H1 (cell line): Measurements from ENCODE around the gene MBNL3. TPM values are rescaled to one million over a fixed set of nuclear protein-coding genes. Genes with fewer than 3 reads are reported as not detected.

ENCODE experiments used
- CTCF ChIA-PET: fragments of 300-600 bp; sonication (Branson Sonifier 250); formaldehyde crosslinking; loops from one replicate; lab custom pipeline; 2021; ENCODE audit not compliant: partially characterized antibody; lab: Charles Lee
- POLR2A ChIA-PET: fragments of 300-600 bp; sonication (Branson Sonifier 250); formaldehyde crosslinking; loops from one replicate; lab custom pipeline; 2021; ENCODE audit warnings: inconsistent platforms; ENCODE audit not compliant: partially characterized antibody; lab: Charles Lee
- DNase-seq, 2 experiments: peaks; one replicate each; pipeline versions ENCODE4 v3.0.0 to v3.0.0-alpha.2; 2010 to 2022; ENCODE audit warnings: low spot score in 2 of 2, low read depth in 1 of 2, mixed read lengths in 1 of 2
- FAIRE-seq: peaks from 2 replicates; lab custom pipeline; 2011; peaks lifted over from hg19 to GRCh38; lab: Jason Lieb, UNC
- H2AFZ ChIP-seq: 2 replicates; pipeline ENCODE4 v1.8.1; 2012; ENCODE audit warnings: low read length, inconsistent platforms
- H2AK5ac ChIP-seq: 2 replicates; pipeline ENCODE4 v1.6.1; 2013; ENCODE audit warnings: low read depth, low read length
- H2BK120ac ChIP-seq: replicated peaks from 2 replicates; pipeline ENCODE3; 2013; ENCODE audit warnings: low read depth, low read length, inconsistent platforms
- H2BK12ac ChIP-seq: 2 replicates; pipeline ENCODE4 v1.6.1; 2013; ENCODE audit warnings: low read depth, low read length
- H2BK15ac ChIP-seq: 2 replicates; pipeline ENCODE4 v1.6.1; 2013; ENCODE audit warnings: low read length
- H2BK20ac ChIP-seq: 2 replicates; pipeline ENCODE4 v1.6.1; 2013; ENCODE audit warnings: low read length
- H2BK5ac ChIP-seq: 2 replicates; pipeline ENCODE4 v1.6.1; 2013; ENCODE audit warnings: low read depth, low read length
- H3K14ac ChIP-seq: 2 replicates; pipeline ENCODE4 v1.6.1; 2013; ENCODE audit warnings: inconsistent platforms; ENCODE audit not compliant: insufficient read length
- H3K18ac ChIP-seq: 2 replicates; pipeline ENCODE4 v1.6.1; 2013; ENCODE audit warnings: low read length; ENCODE audit errors: extremely low read depth
- H3K23ac ChIP-seq: 2 replicates; pipeline ENCODE4 v1.6.1; 2013; ENCODE audit warnings: inconsistent platforms; ENCODE audit not compliant: insufficient read length
- H3K23me2 ChIP-seq: 2 replicates; pipeline ENCODE4 v1.6.1; 2013; ENCODE audit warnings: low read depth, low read length
- H3K27ac ChIP-seq: 2 replicates; pipeline ENCODE4 v1.6.1; 2011; ENCODE audit warnings: low read depth, low read length, inconsistent platforms
- H3K27me3 ChIP-seq, 4 experiments: replicated peaks in 1 of 4; 1 replicate in 1 of 4; 2 replicates in 3 of 4; pipeline versions ENCODE4 v1.6.1 to v1.8.1; 2011 to 2013; ENCODE audit warnings: low read length in 3 of 4, mild to moderate bottlenecking in 3 of 4, inconsistent platforms in 2 of 4, mixed read lengths in 2 of 4, moderate library complexity in 1 of 4; ENCODE audit not compliant: control insufficient read depth in 3 of 4, insufficient read depth in 3 of 4; ENCODE audit errors: extremely low read depth in 1 of 4
- H3K36me3 ChIP-seq, 4 experiments: 2 replicates each; pipeline versions ENCODE4 v1.6.1 to v1.8.1; 2011 to 2013; ENCODE audit warnings: mild to moderate bottlenecking in 4 of 4, low read length in 3 of 4, moderate library complexity in 2 of 4, control low read depth in 1 of 4, inconsistent platforms in 1 of 4; ENCODE audit not compliant: insufficient read depth in 4 of 4, control insufficient read depth in 2 of 4
- H3K4ac ChIP-seq: replicated peaks from 2 replicates; pipeline ENCODE3; 2013; ENCODE audit warnings: low read length, low read depth, mixed read lengths, inconsistent platforms; ENCODE audit not compliant: insufficient read length
- H3K4me1 ChIP-seq, 4 experiments: replicated peaks in 1 of 4; 1 replicate in 1 of 4; 2 replicates in 3 of 4; pipeline versions ENCODE4 v1.6.1 to v1.8.1; 2011 to 2013; ENCODE audit warnings: low read length in 3 of 4, inconsistent platforms in 2 of 4, mixed read lengths in 1 of 4; ENCODE audit not compliant: insufficient read depth in 4 of 4, control insufficient read depth in 3 of 4
- H3K4me2 ChIP-seq, 2 experiments: 2 replicates each; pipeline versions ENCODE4 v1.6.1 to v1.8.1; 2011 to 2013; ENCODE audit warnings: low read depth in 2 of 2, low read length in 2 of 2, control low read depth in 1 of 2, inconsistent platforms in 1 of 2, mild to moderate bottlenecking in 1 of 2; ENCODE audit not compliant: insufficient read depth in 1 of 2
- H3K4me3 ChIP-seq, 4 experiments: fragments of 200-600, 300-600 bp in 1 of 4; sonication (generic), shearing (Covaris generic), sonication (Bioruptor Twin) in 1 of 4; 2 replicates each; pipeline versions ENCODE4 v1.5.1 to v1.8.1; 2011 to 2016; ENCODE audit warnings: low read length in 4 of 4, low read depth in 3 of 4, control low read depth in 2 of 4, inconsistent platforms in 2 of 4, mild to moderate bottlenecking in 2 of 4, mixed read lengths in 1 of 4, moderate library complexity in 1 of 4; ENCODE audit not compliant: insufficient read depth in 2 of 4; ENCODE audit errors: extremely low read depth in 1 of 4
- H3K56ac ChIP-seq: replicated peaks from 2 replicates; pipeline ENCODE3; 2013; ENCODE audit warnings: low read depth, mild to moderate bottlenecking, mixed read lengths, low read length, inconsistent platforms; ENCODE audit not compliant: insufficient read length
- H3K79me1 ChIP-seq: 2 replicates; pipeline ENCODE4 v1.6.1; 2013; ENCODE audit warnings: low read depth, low read length, control low read depth
- H3K79me2 ChIP-seq, 2 experiments: 2 replicates each; pipeline versions ENCODE4 v1.6.1 to v1.8.1; 2012 to 2013; ENCODE audit warnings: low read length in 2 of 2, mild to moderate bottlenecking in 2 of 2, inconsistent platforms in 1 of 2; ENCODE audit not compliant: insufficient read depth in 2 of 2, control insufficient read depth in 1 of 2
- H3K9ac ChIP-seq, 4 experiments: replicated peaks in 1 of 4; 1 replicate in 1 of 4; 2 replicates in 3 of 4; pipeline versions ENCODE4 v1.6.1 to v1.8.1; 2011 to 2013; ENCODE audit warnings: low read depth in 3 of 4, low read length in 3 of 4, control low read depth in 2 of 4, mild to moderate bottlenecking in 2 of 4, moderate library complexity in 2 of 4, inconsistent platforms in 1 of 4; ENCODE audit errors: extremely low read depth in 1 of 4
- H3K9me3 ChIP-seq, 2 experiments: 2 replicates each; pipeline versions ENCODE4 v1.6.1 to v1.8.1; 2012 to 2013; ENCODE audit warnings: mild to moderate bottlenecking in 2 of 2, moderate library complexity in 2 of 2, control low read depth in 1 of 2, inconsistent platforms in 1 of 2, low read depth in 1 of 2, low read length in 1 of 2, mixed read lengths in 1 of 2; ENCODE audit not compliant: insufficient read depth in 2 of 2
- H4K20me1 ChIP-seq, 2 experiments: replicated peaks in 1 of 2; 2 replicates each; pipeline versions ENCODE3 to v1.8.1; 2011 to 2013; ENCODE audit warnings: inconsistent platforms in 2 of 2, low read length in 2 of 2, mild to moderate bottlenecking in 1 of 2; ENCODE audit not compliant: insufficient read depth in 2 of 2, control insufficient read depth in 1 of 2
- H4K5ac ChIP-seq: 2 replicates; pipeline ENCODE4 v1.6.1; 2013; ENCODE audit warnings: low read length, low read depth, mixed read lengths, inconsistent platforms; ENCODE audit not compliant: insufficient read length
- H4K8ac ChIP-seq: 2 replicates; pipeline ENCODE4 v1.8.0; 2013; ENCODE audit warnings: mild to moderate bottlenecking, moderate library complexity, low read length, inconsistent platforms; ENCODE audit not compliant: insufficient read depth; ENCODE audit errors: extremely low read depth
- H4K91ac ChIP-seq: replicated peaks from 2 replicates; pipeline ENCODE3; 2013; ENCODE audit warnings: low read length, mixed read lengths, inconsistent platforms; ENCODE audit not compliant: insufficient read length
- BACH1 ChIP-seq: IDR thresholded peaks from 2 replicates; pipeline ENCODE4 v1.6.1; 2012; ENCODE audit warnings: low read length, improper control_type of control experiment
- CBX5 ChIP-seq: fragments of 300-800, 300-1000 bp; sonication (generic); IDR thresholded peaks from 2 replicates; pipeline ENCODE4 v1.7.1; 2016; ENCODE audit warnings: antibody characterized with exemption, low read length, low read depth
- CHD1 ChIP-seq: IDR thresholded peaks from 2 replicates; pipeline ENCODE4 v1.6.1; 2012; ENCODE audit warnings: low read depth, low read length, improper control_type of control experiment
- CREB1 ChIP-seq: IDR thresholded peaks from 2 replicates; pipeline ENCODE4 v1.6.1; 2012; ENCODE audit warnings: inconsistent platforms
- EZH2 ChIP-seq: fragments of 200-600 bp; sonication (generic); IDR thresholded peaks from 2 replicates; pipeline ENCODE4 v1.7.1; 2012; ENCODE audit warnings: low read depth, mild to moderate bottlenecking, moderate library complexity, low read length, inconsistent platforms; ENCODE audit not compliant: severe bottlenecking
- FOSL1 ChIP-seq: IDR thresholded peaks from 2 replicates; pipeline ENCODE4 v1.6.1; 2011; ENCODE audit warnings: mild to moderate bottlenecking, low read depth, low read length, moderate library complexity; ENCODE audit not compliant: insufficient read depth
- HDAC6 ChIP-seq: IDR thresholded peaks from one replicate; pipeline ENCODE4 v1.7.1; 2012; ENCODE audit warnings: low read depth, mild to moderate bottlenecking, inconsistent platforms, low read length, moderate library complexity
- SIRT6 ChIP-seq: IDR thresholded peaks from one replicate; pipeline ENCODE4 v1.7.1; 2012; ENCODE audit warnings: low read length, inconsistent platforms
- TBP ChIP-seq: IDR thresholded peaks from 2 replicates; pipeline ENCODE4 v1.6.1; 2011; ENCODE audit warnings: low read depth, low read length, improper control_type of control experiment
- WGBS, 2 experiments: shearing (Covaris generic) in 1 of 2; methylation state at CpG; one replicate each; pipeline versions ENCODE4 v1.1.6 to v1.1.7; 2013 to 2015; ENCODE audit warnings: low lambda C conversion rate in 2 of 2, mixed read lengths in 2 of 2, inconsistent platforms in 1 of 2, low coverage in 1 of 2, missing lambda C conversion rate in 1 of 2; ENCODE audit not compliant: insufficient replicate concordance in 2 of 2, insufficient coverage in 1 of 2, insufficient read length in 1 of 2; ENCODE audit errors: extremely low coverage in 1 of 2, missing lambda C conversion rate in 1 of 2; 5-methylcytosine and 5-hydroxymethylcytosine counted together
- polyA plus RNA-seq, 7 experiments: library from polyadenylated mRNA; depleted of rRNA in 3 of 7; stranded (reverse) in 5 of 7; unstranded in 2 of 7; fragments of >200 nt in 5 of 7; fragments of 200-250 nt in 2 of 7; gene quantifications; 1 replicate in 5 of 7; 2 replicates in 1 of 7; 4 replicates in 1 of 7; pipeline versions ENCODE4 v1.2.1 to v1.2.3, GENCODE V29; 2011 to 2013; ENCODE audit warnings: missing spikeins in 2 of 7, mixed read lengths in 2 of 7
- total RNA-seq: library from RNA; stranded (reverse); fragmentation: NEBNext Ultra II Directional; extraction: Animal tissue kit (Norgen Biotek cat#: 25700); gene quantifications from 2 replicates; pipeline ENCODE4 v1.2.1, GENCODE V29; 2021
- TF ChIP-seq, protein P1 (sequence below), 3 experiments: IDR thresholded peaks; 1 replicate in 2 of 3; 2 replicates in 1 of 3; pipeline versions ENCODE4 v1.5.1 to v1.6.1; 2011; ENCODE audit warnings: low read length in 3 of 3, mild to moderate bottlenecking in 3 of 3, inconsistent platforms in 2 of 3, low read depth in 1 of 3, moderate library complexity in 1 of 3; ENCODE audit not compliant: insufficient read depth in 1 of 3; ENCODE audit errors: control extremely low read depth in 1 of 3

Gene MBNL3
- total and polyA plus RNA-seq, 2 of the 8 experiments (the other 6 are each of a cell fraction or from before 2014, with no cell fraction given), result 3.5 to 4.3 TPM

DNA sequence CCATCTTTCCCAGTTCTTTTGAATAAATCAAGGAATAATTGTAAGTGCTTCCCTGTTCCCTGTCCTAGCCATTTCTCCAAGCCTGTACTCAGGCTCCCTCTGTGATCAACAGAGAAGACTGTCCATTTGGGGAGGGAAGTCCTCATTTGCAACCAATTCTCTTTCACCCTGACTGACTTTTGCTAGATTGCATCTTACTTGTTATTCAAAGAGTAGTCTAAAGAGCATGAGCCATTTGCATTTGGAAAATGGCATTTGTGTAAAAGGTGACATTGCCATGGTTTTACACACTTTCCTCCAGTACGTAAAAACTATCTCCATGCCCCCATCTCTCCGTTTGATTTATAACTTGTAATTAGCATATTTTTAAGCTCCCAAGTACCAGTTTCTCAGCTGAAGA lies 110.6 kb downstream of the MBNL3 start:
- H3K79me2 ChIP-seq, result no peaks in the 10 kb centered on the region
- POLR2A ChIA-PET, result no interaction called here
- H3K23me2 ChIP-seq, result no peaks in the 10 kb centered on the region
- H3K27ac ChIP-seq, result no peak overlapping the region
- H4K8ac ChIP-seq, result no peak overlapping the region
- no peak overlapping the region for H3K4me2 ChIP-seq
- CTCF ChIA-PET, result interaction anchor here (0.7 kb wide), 1 partner anchor 215 kb away, joined by 3 read pairs; no protein-coding TSS in a partner anchor
- H3K9ac ChIP-seq, result no peak overlapping the region
- H2AK5ac ChIP-seq, result no peak overlapping the region
- H2BK20ac ChIP-seq, result no peak overlapping the region
- no peaks in the 10 kb centered on the region for H3K27me3 ChIP-seq
- no peak overlapping the region for H2BK12ac ChIP-seq
- H3K4me3 ChIP-seq, result no peak overlapping the region
- FAIRE-seq (no peak), DNase-seq (no peak)
- H3K79me1 ChIP-seq, result no peaks in the 10 kb centered on the region
- no peak overlapping the region for H3K23ac ChIP-seq
- H3K9me3 ChIP-seq, result no peaks in the 10 kb centered on the region
- no peak overlapping the region for H2BK120ac ChIP-seq
- 90% methylated on average over 2 of the region's 2 CpGs; no CpG with 5 or more reads in 1 of the 2 experiments for WGBS, 2 experiments
- no peaks in the 10 kb centered on the region for H3K36me3 ChIP-seq
- H4K5ac ChIP-seq, result no peak overlapping the region
- no peaks in the 10 kb centered on the region for H4K20me1 ChIP-seq
- H3K14ac ChIP-seq, result no peak overlapping the region
- no peak overlapping the region for H4K91ac ChIP-seq
- TF ChIP-seq SIRT6, result no peak
- TF ChIP-seq CBX5, result no peak
- TF ChIP-seq HDAC6, result no peak
- TF ChIP-seq BACH1, result no peak
- no peak for TF ChIP-seq CHD1
- TF ChIP-seq, protein P1, sequence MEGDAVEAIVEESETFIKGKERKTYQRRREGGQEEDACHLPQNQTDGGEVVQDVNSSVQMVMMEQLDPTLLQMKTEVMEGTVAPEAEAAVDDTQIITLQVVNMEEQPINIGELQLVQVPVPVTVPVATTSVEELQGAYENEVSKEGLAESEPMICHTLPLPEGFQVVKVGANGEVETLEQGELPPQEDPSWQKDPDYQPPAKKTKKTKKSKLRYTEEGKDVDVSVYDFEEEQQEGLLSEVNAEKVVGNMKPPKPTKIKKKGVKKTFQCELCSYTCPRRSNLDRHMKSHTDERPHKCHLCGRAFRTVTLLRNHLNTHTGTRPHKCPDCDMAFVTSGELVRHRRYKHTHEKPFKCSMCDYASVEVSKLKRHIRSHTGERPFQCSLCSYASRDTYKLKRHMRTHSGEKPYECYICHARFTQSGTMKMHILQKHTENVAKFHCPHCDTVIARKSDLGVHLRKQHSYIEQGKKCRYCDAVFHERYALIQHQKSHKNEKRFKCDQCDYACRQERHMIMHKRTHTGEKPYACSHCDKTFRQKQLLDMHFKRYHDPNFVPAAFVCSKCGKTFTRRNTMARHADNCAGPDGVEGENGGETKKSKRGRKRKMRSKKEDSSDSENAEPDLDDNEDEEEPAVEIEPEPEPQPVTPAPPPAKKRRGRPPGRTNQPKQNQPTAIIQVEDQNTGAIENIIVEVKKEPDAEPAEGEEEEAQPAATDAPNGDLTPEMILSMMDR (IDR thresholded peaks at IDR 0.05; ENCODE audit: control extremely low read depth in 1 of 3, insufficient read depth in 1 of 3, low read depth in 1 of 3, low read length in 3 of 3), result no peak
- no peak for TF ChIP-seq CREB1
- TF ChIP-seq EZH2, result no peak
- no peak for TF ChIP-seq FOSL1
- TF ChIP-seq TBP, result no peak
- H3K4ac ChIP-seq, result no peak overlapping the region
- no peak overlapping the region for H2AFZ ChIP-seq
- no peak overlapping the region for H3K18ac ChIP-seq
- no peak overlapping the region for H2BK15ac ChIP-seq
- no peak overlapping the region for H2BK5ac ChIP-seq
- no peaks in the 10 kb centered on the region for H3K4me1 ChIP-seq
- H3K56ac ChIP-seq, result no peak overlapping the region
